Upper lobe of left lung (tissue), 4 donors: ENCODE results near the gene GRIK3.

Experiments
- POLR2A ChIP-seq, 4 donors: fragments of 450-650 bp; IDR thresholded peaks; one replicate each; pipeline ENCODE4 v1.5.1; 2016 to 2017; ENCODE audit warnings: antibody characterized with exemption in 4 of 4, mild to moderate bottlenecking in 2 of 4
- POLR2AphosphoS5 ChIP-seq, 2 donors: sonication (generic); formaldehyde crosslinking; IDR thresholded peaks; one replicate each; pipeline ENCODE4 v1.5.1; 2017; ENCODE audit warnings: antibody characterized with exemption in 2 of 2
- TF ChIP-seq, protein P1 (sequence below), 6 experiments: fragments of 450-650 bp in 4 of 6; fragments of 200-600 bp in 2 of 6; sonication (generic) in 2 of 6; IDR thresholded peaks; one replicate each; pipeline ENCODE4 v1.5.1; 2016 to 2019; ENCODE audit warnings: antibody characterized with exemption in 6 of 6

DNA sequence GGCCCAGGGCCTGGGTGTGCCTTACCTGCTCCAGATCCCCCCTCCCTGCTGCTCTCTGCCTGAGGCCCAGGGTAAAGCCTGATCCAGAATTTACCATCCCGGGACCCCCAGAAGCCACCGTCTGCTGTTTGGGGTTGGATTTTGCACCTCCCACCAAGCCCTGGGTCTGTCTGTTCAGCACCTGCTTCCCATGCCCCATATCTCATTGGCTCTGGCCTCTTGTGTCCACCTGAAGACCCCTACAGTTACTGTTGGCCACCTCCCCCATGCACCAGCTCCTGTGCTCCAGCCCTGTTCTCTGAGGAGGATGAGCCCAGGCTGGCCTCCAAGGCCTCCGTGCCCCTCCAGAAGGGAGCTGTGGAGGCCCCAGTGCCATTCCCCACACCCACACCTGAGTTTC is 113.9 kb downstream of the GRIK3 start:
- TF ChIP-seq, protein P1, sequence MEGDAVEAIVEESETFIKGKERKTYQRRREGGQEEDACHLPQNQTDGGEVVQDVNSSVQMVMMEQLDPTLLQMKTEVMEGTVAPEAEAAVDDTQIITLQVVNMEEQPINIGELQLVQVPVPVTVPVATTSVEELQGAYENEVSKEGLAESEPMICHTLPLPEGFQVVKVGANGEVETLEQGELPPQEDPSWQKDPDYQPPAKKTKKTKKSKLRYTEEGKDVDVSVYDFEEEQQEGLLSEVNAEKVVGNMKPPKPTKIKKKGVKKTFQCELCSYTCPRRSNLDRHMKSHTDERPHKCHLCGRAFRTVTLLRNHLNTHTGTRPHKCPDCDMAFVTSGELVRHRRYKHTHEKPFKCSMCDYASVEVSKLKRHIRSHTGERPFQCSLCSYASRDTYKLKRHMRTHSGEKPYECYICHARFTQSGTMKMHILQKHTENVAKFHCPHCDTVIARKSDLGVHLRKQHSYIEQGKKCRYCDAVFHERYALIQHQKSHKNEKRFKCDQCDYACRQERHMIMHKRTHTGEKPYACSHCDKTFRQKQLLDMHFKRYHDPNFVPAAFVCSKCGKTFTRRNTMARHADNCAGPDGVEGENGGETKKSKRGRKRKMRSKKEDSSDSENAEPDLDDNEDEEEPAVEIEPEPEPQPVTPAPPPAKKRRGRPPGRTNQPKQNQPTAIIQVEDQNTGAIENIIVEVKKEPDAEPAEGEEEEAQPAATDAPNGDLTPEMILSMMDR (IDR thresholded peaks at IDR 0.05): no peak
- TF ChIP-seq POLR2A (IDR thresholded peaks at IDR 0.05) (no peak), POLR2AphosphoS5 (IDR thresholded peaks at IDR 0.05) (no peak)
